GM23338 (cell line): Measurements from ENCODE around the gene KRTAP24-1. TPM values are rescaled to one million over a fixed set of nuclear protein-coding genes. Genes with fewer than 3 reads are reported as not detected.

ENCODE experiments used
- ATAC-seq: fragments of 200-7000 bp; cut with Tn5 transposase; 3 replicates; pipeline ENCODE4 v1.9.1; 2020
- DNase-seq: peaks from one replicate; pipeline ENCODE4 v3.0.0-alpha.2; 2015; ENCODE audit warnings: low spot score
- H2AFZ ChIP-seq: fragments of 200-600 bp; sonication (generic); 2 replicates; pipeline ENCODE4 v1.8.0; 2016; ENCODE audit warnings: antibody characterized with exemption, mild to moderate bottlenecking, moderate library complexity
- H3F3A ChIP-seq: fragments of 200-600 bp; sonication (generic); replicated peaks from 2 replicates; pipeline ENCODE4 v1.8.0; 2017; ENCODE audit warnings: antibody characterized with exemption, mixed run types, low read depth
- H3K27ac ChIP-seq: fragments of 200-600 bp; sonication (generic); 2 replicates; pipeline ENCODE4 v1.6.1; 2016; ENCODE audit warnings: low read depth
- H3K27me3 ChIP-seq: fragments of 200-600 bp; sonication (generic); 2 replicates; pipeline ENCODE4 v1.8.0; 2016; ENCODE audit warnings: mild to moderate bottlenecking, mixed run types, moderate library complexity; ENCODE audit not compliant: insufficient read depth
- H3K36me3 ChIP-seq: fragments of 200-600 bp; sonication (generic); 2 replicates; pipeline ENCODE4 v1.8.0; 2016; ENCODE audit warnings: mild to moderate bottlenecking; ENCODE audit not compliant: insufficient read depth
- H3K4me1 ChIP-seq: fragments of 200-600 bp; sonication (generic); 2 replicates; pipeline ENCODE4 v1.8.0; 2016; ENCODE audit warnings: mild to moderate bottlenecking, moderate library complexity; ENCODE audit not compliant: insufficient read depth
- H3K4me2 ChIP-seq: fragments of 200-600 bp; sonication (generic); 2 replicates; pipeline ENCODE4 v1.7.1; 2017; ENCODE audit warnings: mixed run types
- H3K4me3 ChIP-seq: fragments of 200-600 bp; sonication (generic); 2 replicates; pipeline ENCODE4 v1.6.1; 2016; ENCODE audit warnings: mixed run types
- H3K79me2 ChIP-seq: fragments of 200-600 bp; sonication (generic); replicated peaks from 2 replicates; pipeline ENCODE4 v1.8.0; 2017; ENCODE audit warnings: mild to moderate bottlenecking; ENCODE audit not compliant: insufficient read depth
- H3K9me2 ChIP-seq: fragments of 200-600 bp; sonication (generic); 2 replicates; pipeline ENCODE4 v1.8.0; 2017; ENCODE audit not compliant: insufficient read depth
- H4K20me1 ChIP-seq: fragments of 200-600 bp; sonication (generic); replicated peaks from 2 replicates; pipeline ENCODE4 v1.8.0; 2017; ENCODE audit warnings: mild to moderate bottlenecking; ENCODE audit not compliant: insufficient read depth
- H3K27ac Mint-ChIP-seq: 2 replicates; pipeline ENCODE4 v1.8.0; 2020; ENCODE audit warnings: inconsistent platforms, mild to moderate bottlenecking, moderate library complexity, mixed read lengths
- H3K27me3 Mint-ChIP-seq: 3 replicates; pipeline ENCODE4 v1.8.0; 2022; ENCODE audit warnings: low read depth, mild to moderate bottlenecking, moderate library complexity, mixed read lengths, inconsistent platforms; ENCODE audit not compliant: insufficient read depth, poor library complexity
- H3K36me3 Mint-ChIP-seq: 3 replicates; pipeline ENCODE4 v1.8.0; 2021; ENCODE audit warnings: low read depth, mild to moderate bottlenecking, inconsistent platforms, moderate library complexity, mixed read lengths
- H3K4me1 Mint-ChIP-seq: 3 replicates; pipeline ENCODE4 v1.8.0; 2020; ENCODE audit warnings: mild to moderate bottlenecking, inconsistent platforms, mixed read lengths
- H3K4me3 Mint-ChIP-seq: 3 replicates; pipeline ENCODE4 v1.8.0; 2021; ENCODE audit warnings: moderate library complexity, mild to moderate bottlenecking, inconsistent platforms, mixed read lengths
- H3K9me3 Mint-ChIP-seq: 3 replicates; pipeline ENCODE4 v1.8.0; 2020; ENCODE audit warnings: moderate library complexity, mild to moderate bottlenecking, inconsistent platforms, mixed read lengths
- NANOG ChIP-seq: IDR thresholded peaks from 2 replicates; pipeline ENCODE4 v1.6.1; 2016; ENCODE audit warnings: antibody characterized with exemption, borderline replicate concordance
- POLR2AphosphoS5 ChIP-seq: IDR thresholded peaks from 2 replicates; pipeline ENCODE4 v1.6.1; 2016; ENCODE audit warnings: antibody characterized with exemption, low read depth
- STAT1 ChIP-seq: IDR thresholded peaks from one replicate; pipeline ENCODE4 v1.6.1; 2016; ENCODE audit warnings: antibody characterized with exemption; ENCODE audit not compliant: unreplicated experiment
- ZNF331 ChIP-seq: fragments of 250-450 bp; sonication (Bioruptor Pico); IDR thresholded peaks from 2 replicates; pipeline ENCODE4 v1.5.0; 2020; ENCODE audit warnings: low read depth, mild to moderate bottlenecking, moderate library complexity
- polyA plus RNA-seq: library from polyadenylated mRNA; unstranded; fragments of >200 nt; fragmentation: Nextera tagmentation; extraction: Ambion mirVana; gene quantifications from 2 replicates; pipeline ENCODE4 v1.2.1, GENCODE V29; 2016
- total RNA-seq: library from RNA; depleted of rRNA; stranded (reverse); fragments of >200 nt; shearing (Covaris generic); gene quantifications from 2 replicates; pipeline ENCODE4 v1.2.3, GENCODE V29; 2014
- TF ChIP-seq, protein P1 (sequence below): IDR thresholded peaks from 2 replicates; pipeline ENCODE4 v1.6.1; 2016; ENCODE audit warnings: antibody characterized with exemption
- TF ChIP-seq, protein P2 (sequence below): fragments of 250-450 bp; sonication (Bioruptor Pico); IDR thresholded peaks from 2 replicates; pipeline ENCODE4 v1.5.0; 2020; ENCODE audit warnings: mild to moderate bottlenecking, moderate library complexity
- TF ChIP-seq, protein P3 (sequence below): IDR thresholded peaks from one replicate; pipeline ENCODE4 v1.6.1; 2018; ENCODE audit warnings: antibody characterized with exemption; ENCODE audit not compliant: unreplicated experiment

KRTAP24-1 gene
- total and polyA plus RNA-seq, 2 experiments from 2014 or later, result not detected

DNA sequence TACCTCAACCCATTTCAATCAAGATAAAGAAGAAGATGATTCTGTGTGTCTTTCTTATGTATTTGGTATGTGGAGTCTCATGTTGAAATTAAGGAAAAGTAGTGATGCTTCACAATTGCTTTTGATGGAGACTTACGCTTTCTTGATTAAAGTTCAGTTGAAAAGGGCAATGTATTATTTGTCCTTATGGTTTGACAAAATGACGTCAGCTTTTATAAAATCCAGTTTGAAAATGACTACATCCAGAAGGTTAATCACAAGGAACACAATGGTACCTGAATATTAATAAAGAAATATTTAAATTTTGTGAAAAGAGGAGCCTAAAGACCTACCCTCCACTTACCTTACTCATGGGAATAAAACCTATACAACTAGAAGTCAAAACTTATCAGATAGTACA lies 33.0 kb upstream of the KRTAP24-1 start:
- Mint-ChIP-seq H3K27ac (no peak overlapping the region), H3K36me3 (no peaks in the 10 kb centered on the region), H3K4me3 (no peak overlapping the region), H3K9me3 (no peaks in the 10 kb centered on the region), H3K4me1 (no peaks in the 10 kb centered on the region), H3K27me3 (peaks cover 4% of the 10 kb centered on the region)
- no peaks in the 10 kb centered on the region for H3K36me3 ChIP-seq
- no peaks in the 10 kb centered on the region for H3F3A ChIP-seq
- DNase-seq (no peak), ATAC-seq (no peak)
- H3K79me2 ChIP-seq, result no peaks in the 10 kb centered on the region
- H3K4me1 ChIP-seq, result no peaks in the 10 kb centered on the region
- H2AFZ ChIP-seq, result no peak overlapping the region
- H3K9me2 ChIP-seq, result no peaks in the 10 kb centered on the region; the same call in 1 of the 2 replicates
- no peak overlapping the region for H3K4me3 ChIP-seq
- no peak overlapping the region for H3K27ac ChIP-seq
- no peaks in the 10 kb centered on the region for H4K20me1 ChIP-seq
- no peak overlapping the region for H3K4me2 ChIP-seq
- TF ChIP-seq, protein P1, sequence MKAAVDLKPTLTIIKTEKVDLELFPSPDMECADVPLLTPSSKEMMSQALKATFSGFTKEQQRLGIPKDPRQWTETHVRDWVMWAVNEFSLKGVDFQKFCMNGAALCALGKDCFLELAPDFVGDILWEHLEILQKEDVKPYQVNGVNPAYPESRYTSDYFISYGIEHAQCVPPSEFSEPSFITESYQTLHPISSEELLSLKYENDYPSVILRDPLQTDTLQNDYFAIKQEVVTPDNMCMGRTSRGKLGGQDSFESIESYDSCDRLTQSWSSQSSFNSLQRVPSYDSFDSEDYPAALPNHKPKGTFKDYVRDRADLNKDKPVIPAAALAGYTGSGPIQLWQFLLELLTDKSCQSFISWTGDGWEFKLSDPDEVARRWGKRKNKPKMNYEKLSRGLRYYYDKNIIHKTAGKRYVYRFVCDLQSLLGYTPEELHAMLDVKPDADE, result no peak
- TF ChIP-seq, protein P2, sequence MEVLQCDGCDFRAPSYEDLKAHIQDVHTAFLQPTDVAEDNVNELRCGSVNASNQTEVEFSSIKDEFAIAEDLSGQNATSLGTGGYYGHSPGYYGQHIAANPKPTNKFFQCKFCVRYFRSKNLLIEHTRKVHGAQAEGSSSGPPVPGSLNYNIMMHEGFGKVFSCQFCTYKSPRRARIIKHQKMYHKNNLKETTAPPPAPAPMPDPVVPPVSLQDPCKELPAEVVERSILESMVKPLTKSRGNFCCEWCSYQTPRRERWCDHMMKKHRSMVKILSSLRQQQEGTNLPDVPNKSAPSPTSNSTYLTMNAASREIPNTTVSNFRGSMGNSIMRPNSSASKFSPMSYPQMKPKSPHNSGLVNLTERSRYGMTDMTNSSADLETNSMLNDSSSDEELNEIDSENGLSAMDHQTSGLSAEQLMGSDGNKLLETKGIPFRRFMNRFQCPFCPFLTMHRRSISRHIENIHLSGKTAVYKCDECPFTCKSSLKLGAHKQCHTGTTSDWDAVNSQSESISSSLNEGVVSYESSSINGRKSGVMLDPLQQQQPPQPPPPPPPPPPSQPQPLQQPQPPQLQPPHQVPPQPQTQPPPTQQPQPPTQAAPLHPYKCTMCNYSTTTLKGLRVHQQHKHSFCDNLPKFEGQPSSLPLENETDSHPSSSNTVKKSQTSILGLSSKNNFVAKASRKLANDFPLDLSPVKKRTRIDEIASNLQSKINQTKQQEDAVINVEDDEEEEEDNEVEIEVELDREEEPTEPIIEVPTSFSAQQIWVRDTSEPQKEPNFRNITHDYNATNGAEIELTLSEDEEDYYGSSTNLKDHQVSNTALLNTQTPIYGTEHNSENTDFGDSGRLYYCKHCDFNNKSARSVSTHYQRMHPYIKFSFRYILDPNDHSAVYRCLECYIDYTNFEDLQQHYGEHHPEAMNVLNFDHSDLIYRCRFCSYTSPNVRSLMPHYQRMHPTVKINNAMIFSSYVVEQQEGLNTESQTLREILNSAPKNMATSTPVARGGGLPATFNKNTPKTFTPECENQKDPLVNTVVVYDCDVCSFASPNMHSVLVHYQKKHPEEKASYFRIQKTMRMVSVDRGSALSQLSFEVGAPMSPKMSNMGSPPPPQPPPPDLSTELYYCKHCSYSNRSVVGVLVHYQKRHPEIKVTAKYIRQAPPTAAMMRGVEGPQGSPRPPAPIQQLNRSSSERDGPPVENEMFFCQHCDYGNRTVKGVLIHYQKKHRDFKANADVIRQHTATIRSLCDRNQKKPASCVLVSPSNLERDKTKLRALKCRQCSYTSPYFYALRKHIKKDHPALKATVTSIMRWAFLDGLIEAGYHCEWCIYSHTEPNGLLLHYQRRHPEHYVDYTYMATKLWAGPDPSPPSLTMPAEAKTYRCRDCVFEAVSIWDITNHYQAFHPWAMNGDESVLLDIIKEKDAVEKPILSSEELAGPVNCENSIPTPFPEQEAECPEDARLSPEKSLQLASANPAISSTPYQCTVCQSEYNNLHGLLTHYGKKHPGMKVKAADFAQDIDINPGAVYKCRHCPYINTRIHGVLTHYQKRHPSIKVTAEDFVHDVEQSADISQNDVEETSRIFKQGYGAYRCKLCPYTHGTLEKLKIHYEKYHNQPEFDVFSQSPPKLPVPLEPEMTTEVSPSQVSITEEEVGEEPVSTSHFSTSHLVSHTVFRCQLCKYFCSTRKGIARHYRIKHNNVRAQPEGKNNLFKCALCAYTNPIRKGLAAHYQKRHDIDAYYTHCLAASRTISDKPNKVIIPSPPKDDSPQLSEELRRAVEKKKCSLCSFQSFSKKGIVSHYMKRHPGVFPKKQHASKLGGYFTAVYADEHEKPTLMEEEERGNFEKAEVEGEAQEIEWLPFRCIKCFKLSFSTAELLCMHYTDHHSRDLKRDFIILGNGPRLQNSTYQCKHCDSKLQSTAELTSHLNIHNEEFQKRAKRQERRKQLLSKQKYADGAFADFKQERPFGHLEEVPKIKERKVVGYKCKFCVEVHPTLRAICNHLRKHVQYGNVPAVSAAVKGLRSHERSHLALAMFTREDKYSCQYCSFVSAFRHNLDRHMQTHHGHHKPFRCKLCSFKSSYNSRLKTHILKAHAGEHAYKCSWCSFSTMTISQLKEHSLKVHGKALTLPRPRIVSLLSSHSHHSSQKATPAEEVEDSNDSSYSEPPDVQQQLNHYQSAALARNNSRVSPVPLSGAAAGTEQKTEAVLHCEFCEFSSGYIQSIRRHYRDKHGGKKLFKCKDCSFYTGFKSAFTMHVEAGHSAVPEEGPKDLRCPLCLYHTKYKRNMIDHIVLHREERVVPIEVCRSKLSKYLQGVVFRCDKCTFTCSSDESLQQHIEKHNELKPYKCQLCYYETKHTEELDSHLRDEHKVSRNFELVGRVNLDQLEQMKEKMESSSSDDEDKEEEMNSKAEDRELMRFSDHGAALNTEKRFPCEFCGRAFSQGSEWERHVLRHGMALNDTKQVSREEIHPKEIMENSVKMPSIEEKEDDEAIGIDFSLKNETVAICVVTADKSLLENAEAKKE (CRISPR knock-in tag), result no peak
- no peak for TF ChIP-seq NANOG
- no peak for TF ChIP-seq POLR2AphosphoS5
- H3K27me3 ChIP-seq, result no peaks in the 10 kb centered on the region

DNA sequence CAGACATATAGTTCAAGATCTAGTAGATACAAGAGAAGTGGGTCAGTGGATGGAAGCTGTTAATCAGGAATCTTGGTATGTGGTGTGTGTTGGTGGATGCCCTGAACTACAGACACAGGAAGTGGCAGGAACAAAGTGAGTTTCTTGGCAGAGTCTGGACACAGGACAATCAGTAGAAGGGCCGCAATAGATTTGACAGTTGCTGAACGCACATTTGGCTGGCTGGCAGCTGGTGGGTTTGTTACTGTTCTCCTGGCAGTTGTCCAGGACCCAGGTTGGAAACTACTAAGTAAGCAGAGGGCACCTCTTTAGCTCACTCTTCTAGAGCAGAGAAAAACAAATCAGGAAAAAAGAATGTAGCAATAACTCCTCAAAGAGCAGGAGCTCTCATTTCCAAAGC lies 24.1 kb upstream of the KRTAP24-1 start:
- Histone ChIP-seq H4K20me1 (no peaks in the 10 kb centered on the region), H3K27me3 (no peaks in the 10 kb centered on the region), H3K27ac (no peak overlapping the region), H3K9me2 (no peaks in the 10 kb centered on the region), H3K36me3 (no peaks in the 10 kb centered on the region), H3K79me2 (no peaks in the 10 kb centered on the region), H3F3A (no peaks in the 10 kb centered on the region), H3K4me3 (no peak overlapping the region), H3K4me2 (no peak overlapping the region), H3K4me1 (no peaks in the 10 kb centered on the region), H2AFZ (no peak overlapping the region; the same call in 1 of the 2 replicates)
- no peaks in the 10 kb centered on the region for H3K36me3 Mint-ChIP-seq
- ATAC-seq (no peak), DNase-seq (no peak)
- no peaks in the 10 kb centered on the region for H3K27me3 Mint-ChIP-seq
- no peaks in the 10 kb centered on the region for H3K4me1 Mint-ChIP-seq
- no peak overlapping the region for H3K4me3 Mint-ChIP-seq
- no peaks in the 10 kb centered on the region for H3K9me3 Mint-ChIP-seq
- TF ChIP-seq, protein P3, sequence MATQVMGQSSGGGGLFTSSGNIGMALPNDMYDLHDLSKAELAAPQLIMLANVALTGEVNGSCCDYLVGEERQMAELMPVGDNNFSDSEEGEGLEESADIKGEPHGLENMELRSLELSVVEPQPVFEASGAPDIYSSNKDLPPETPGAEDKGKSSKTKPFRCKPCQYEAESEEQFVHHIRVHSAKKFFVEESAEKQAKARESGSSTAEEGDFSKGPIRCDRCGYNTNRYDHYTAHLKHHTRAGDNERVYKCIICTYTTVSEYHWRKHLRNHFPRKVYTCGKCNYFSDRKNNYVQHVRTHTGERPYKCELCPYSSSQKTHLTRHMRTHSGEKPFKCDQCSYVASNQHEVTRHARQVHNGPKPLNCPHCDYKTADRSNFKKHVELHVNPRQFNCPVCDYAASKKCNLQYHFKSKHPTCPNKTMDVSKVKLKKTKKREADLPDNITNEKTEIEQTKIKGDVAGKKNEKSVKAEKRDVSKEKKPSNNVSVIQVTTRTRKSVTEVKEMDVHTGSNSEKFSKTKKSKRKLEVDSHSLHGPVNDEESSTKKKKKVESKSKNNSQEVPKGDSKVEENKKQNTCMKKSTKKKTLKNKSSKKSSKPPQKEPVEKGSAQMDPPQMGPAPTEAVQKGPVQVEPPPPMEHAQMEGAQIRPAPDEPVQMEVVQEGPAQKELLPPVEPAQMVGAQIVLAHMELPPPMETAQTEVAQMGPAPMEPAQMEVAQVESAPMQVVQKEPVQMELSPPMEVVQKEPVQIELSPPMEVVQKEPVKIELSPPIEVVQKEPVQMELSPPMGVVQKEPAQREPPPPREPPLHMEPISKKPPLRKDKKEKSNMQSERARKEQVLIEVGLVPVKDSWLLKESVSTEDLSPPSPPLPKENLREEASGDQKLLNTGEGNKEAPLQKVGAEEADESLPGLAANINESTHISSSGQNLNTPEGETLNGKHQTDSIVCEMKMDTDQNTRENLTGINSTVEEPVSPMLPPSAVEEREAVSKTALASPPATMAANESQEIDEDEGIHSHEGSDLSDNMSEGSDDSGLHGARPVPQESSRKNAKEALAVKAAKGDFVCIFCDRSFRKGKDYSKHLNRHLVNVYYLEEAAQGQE, result no peak
- TF ChIP-seq ZNF331 (CRISPR knock-in tag) (no peak), STAT1 (no peak)
- no peak overlapping the region for H3K27ac Mint-ChIP-seq
